GM12878 (cell line): Measurements from ENCODE around the gene PEF1. TPM values are rescaled to one million over a fixed set of nuclear protein-coding genes. Genes with fewer than 3 reads are reported as not detected.
A peak's percentile ranks its signal among the peaks of the same experiment; 100 is the strongest.

Experiments used
- BACH1 ChIP-seq: fragments of 450-650 bp; IDR thresholded peaks from 2 replicates; pipeline ENCODE4 v1.6.1; 2017; ENCODE audit warnings: mild to moderate bottlenecking, borderline replicate concordance
- BCLAF1 ChIP-seq: fragments of 450-650 bp; IDR thresholded peaks from 2 replicates; pipeline ENCODE4 v1.6.1; 2017; ENCODE audit warnings: antibody characterized with exemption, mild to moderate bottlenecking, moderate library complexity
- CEBPB ChIP-seq, 2 experiments: fragments of 150-350 bp in 1 of 2; IDR thresholded peaks; 2 replicates each; pipeline ENCODE4 v1.6.1; 2012 to 2014; ENCODE audit warnings: low read depth in 2 of 2, low read length in 2 of 2, borderline replicate concordance in 1 of 2, inconsistent platforms in 1 of 2
- EED ChIP-seq: sonication (generic); IDR thresholded peaks from 2 replicates; pipeline ENCODE4 v1.6.1; 2016; ENCODE audit warnings: antibody characterized with exemption, low read depth
- EP300 ChIP-seq, 2 experiments: fragments of 150-350 bp in 1 of 2; IDR thresholded peaks; 2 replicates each; pipeline ENCODE4 v1.6.1; 2011 to 2012; ENCODE audit warnings: low read depth in 2 of 2, low read length in 2 of 2, borderline replicate concordance in 1 of 2, improper control_type of control experiment in 1 of 2, inconsistent platforms in 1 of 2; ENCODE audit not compliant: control insufficient read depth in 1 of 2
- IRF4 ChIP-seq: IDR thresholded peaks from 2 replicates; pipeline ENCODE4 v1.6.1; 2011; ENCODE audit warnings: low read depth, low read length
- MEF2B ChIP-seq: fragments of 450-650 bp; IDR thresholded peaks from 2 replicates; pipeline ENCODE4 v1.6.1; 2018; ENCODE audit warnings: mild to moderate bottlenecking, moderate library complexity; ENCODE audit not compliant: partially characterized antibody, poor library complexity, severe bottlenecking
- MTA2 ChIP-seq: fragments of 450-650 bp; IDR thresholded peaks from 2 replicates; pipeline ENCODE4 v1.6.1; 2016; ENCODE audit warnings: low read depth, mild to moderate bottlenecking, moderate library complexity
- MTA3 ChIP-seq: IDR thresholded peaks from 2 replicates; pipeline ENCODE4 v1.6.1; 2012; ENCODE audit warnings: low read length, inconsistent platforms, borderline replicate concordance
- NR2C1 ChIP-seq: fragments of 450-650 bp; IDR thresholded peaks from 2 replicates; pipeline ENCODE4 v1.6.1; 2017; ENCODE audit warnings: antibody characterized with exemption, mild to moderate bottlenecking, moderate library complexity
- PAX8 ChIP-seq: fragments of 450-650 bp; IDR thresholded peaks from 2 replicates; pipeline ENCODE4 v1.6.1; 2017; ENCODE audit warnings: mild to moderate bottlenecking, moderate library complexity
- RB1 ChIP-seq: fragments of 450-650 bp; formaldehyde crosslinking; IDR thresholded peaks from 2 replicates; pipeline ENCODE4 v1.6.1; 2017; ENCODE audit warnings: mild to moderate bottlenecking, borderline replicate concordance
- RBBP5 ChIP-seq: fragments of 200-600 bp; sonication (generic); conservative IDR thresholded peaks from 2 replicates; pipeline ENCODE4 v1.6.1; 2016
- REST ChIP-seq: IDR thresholded peaks from 2 replicates; pipeline ENCODE4 v1.6.1; 2012; ENCODE audit warnings: mild to moderate bottlenecking, low read depth, low read length
- SIN3A ChIP-seq: IDR thresholded peaks from 2 replicates; pipeline ENCODE4 v1.6.1; 2012; ENCODE audit warnings: low read depth, low read length, improper control_type of control experiment
- TCF12 ChIP-seq: IDR thresholded peaks from 2 replicates; pipeline ENCODE4 v1.6.1; 2011; ENCODE audit warnings: low read depth, mild to moderate bottlenecking, low read length
- ZNF274 ChIP-seq: IDR thresholded peaks from one replicate; pipeline ENCODE4 v1.8.0; 2011; ENCODE audit not compliant: insufficient read length, insufficient read depth
- polyA plus RNA-seq, 11 experiments: library from polyadenylated mRNA; depleted of rRNA in 4 of 11; unstranded in 6 of 11; stranded (reverse) in 5 of 11; fragments of >200 nt; fragmentation: Nextera tagmentation in 4 of 11; fragmentation: Illumina TruSeq in 1 of 11; extraction: Ambion mirVana in 4 of 11; extraction: Trizol in 1 of 11; gene quantifications; 1 replicate in 1 of 11; 2 replicates in 10 of 11; pipeline versions ENCODE4 v1.2.1 to v1.2.3, GENCODE V29; 2011 to 2016; ENCODE audit warnings: inconsistent platforms in 2 of 11, missing spikeins in 2 of 11, low read depth in 1 of 11
- total RNA-seq, 4 experiments: library from RNA; depleted of rRNA in 3 of 4; stranded (reverse); fragments of >200 nt in 3 of 4; fragmentation: Illumina TruSeq in 1 of 4; extraction: Trizol in 1 of 4; gene quantifications; 2 replicates each; pipeline versions ENCODE4 v1.2.1 to v1.2.3, GENCODE V29; 2013 to 2021
- TF ChIP-seq, protein P1 (sequence below): IDR thresholded peaks from 2 replicates; pipeline ENCODE4 v1.6.1; 2012; ENCODE audit warnings: low read depth, low read length, improper control_type of control experiment
- TF ChIP-seq, protein P2 (sequence below): fragments of 450-650 bp; formaldehyde crosslinking; IDR thresholded peaks from 2 replicates; pipeline ENCODE4 v1.4.0; 2022; ENCODE audit warnings: mild to moderate bottlenecking, moderate library complexity

Gene PEF1
- total and polyA plus RNA-seq, 10 of the 15 experiments (the other 5 are each of a cell fraction or from before 2014, with no cell fraction given): 27.1 to 107 (median 79.0) TPM

DNA sequence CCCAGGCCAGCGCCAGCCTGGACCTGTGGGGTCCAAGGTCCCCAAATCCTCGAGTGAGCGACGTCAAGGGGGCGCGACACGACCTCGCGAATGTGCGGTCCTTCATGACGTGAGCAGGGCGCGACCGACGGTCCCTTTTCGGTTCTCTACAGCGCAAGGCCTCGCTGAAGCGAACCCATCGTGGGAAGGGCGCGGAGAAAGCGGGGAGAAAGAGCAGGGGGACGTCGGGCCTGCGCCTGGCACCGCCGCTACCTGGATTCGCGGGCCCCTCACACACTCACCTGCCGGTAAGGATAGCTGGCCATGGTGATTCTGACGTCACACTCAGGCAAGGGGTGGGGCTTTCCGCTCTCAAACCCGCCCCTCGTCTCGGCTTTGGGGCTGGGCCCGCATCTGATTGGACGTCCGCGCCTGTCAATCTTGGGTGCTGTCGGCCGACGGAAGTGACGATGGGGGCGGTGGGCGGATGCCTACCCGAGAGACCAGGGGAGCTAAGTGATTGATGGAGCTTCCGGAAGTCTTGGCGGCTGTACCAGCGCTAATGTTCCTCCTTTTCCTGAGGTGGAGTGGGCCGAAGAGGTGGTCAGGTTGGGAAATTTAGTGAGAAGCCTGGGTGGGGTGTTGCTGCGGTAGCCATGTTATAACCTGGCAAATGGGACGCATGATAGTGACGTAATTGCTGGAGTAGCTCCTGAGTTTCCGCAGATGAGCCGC, at the start of gene PEF1 (continued):
- TF ChIP-seq RB1 (peak; percentile 59; the same call in 1 of the 2 replicates), MTA2 (peak; percentile 33; the same call in 1 of the 2 replicates), MTA3 (no peak), MEF2B (no peak), EP300 (IDR thresholded peaks at IDR 0.05; ENCODE audit: borderline replicate concordance in 1 of 2, control insufficient read depth in 1 of 2, low read depth in 2 of 2, low read length in 2 of 2) (no peak), CEBPB (IDR thresholded peaks at IDR 0.05; ENCODE audit: borderline replicate concordance in 1 of 2, low read depth in 2 of 2, low read length in 2 of 2) (no peak), TCF12 (no peak), BCLAF1 (no peak), REST (no peak), ZNF274 (no peak), SIN3A (peak; percentile 61; the same call in 1 of the 2 replicates), BACH1 (peak; percentile 49; the same call in 1 of the 2 replicates), EED (peak; percentile 63; the same call in 1 of the 2 replicates), IRF4 (no peak), RBBP5 (no peak), NR2C1 (peak; percentile 90), PAX8 (no peak)
- TF ChIP-seq, protein P1, sequence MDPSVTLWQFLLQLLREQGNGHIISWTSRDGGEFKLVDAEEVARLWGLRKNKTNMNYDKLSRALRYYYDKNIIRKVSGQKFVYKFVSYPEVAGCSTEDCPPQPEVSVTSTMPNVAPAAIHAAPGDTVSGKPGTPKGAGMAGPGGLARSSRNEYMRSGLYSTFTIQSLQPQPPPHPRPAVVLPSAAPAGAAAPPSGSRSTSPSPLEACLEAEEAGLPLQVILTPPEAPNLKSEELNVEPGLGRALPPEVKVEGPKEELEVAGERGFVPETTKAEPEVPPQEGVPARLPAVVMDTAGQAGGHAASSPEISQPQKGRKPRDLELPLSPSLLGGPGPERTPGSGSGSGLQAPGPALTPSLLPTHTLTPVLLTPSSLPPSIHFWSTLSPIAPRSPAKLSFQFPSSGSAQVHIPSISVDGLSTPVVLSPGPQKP: peak; percentile 27; the same call in 1 of the 2 replicates
- TF ChIP-seq, protein P2, sequence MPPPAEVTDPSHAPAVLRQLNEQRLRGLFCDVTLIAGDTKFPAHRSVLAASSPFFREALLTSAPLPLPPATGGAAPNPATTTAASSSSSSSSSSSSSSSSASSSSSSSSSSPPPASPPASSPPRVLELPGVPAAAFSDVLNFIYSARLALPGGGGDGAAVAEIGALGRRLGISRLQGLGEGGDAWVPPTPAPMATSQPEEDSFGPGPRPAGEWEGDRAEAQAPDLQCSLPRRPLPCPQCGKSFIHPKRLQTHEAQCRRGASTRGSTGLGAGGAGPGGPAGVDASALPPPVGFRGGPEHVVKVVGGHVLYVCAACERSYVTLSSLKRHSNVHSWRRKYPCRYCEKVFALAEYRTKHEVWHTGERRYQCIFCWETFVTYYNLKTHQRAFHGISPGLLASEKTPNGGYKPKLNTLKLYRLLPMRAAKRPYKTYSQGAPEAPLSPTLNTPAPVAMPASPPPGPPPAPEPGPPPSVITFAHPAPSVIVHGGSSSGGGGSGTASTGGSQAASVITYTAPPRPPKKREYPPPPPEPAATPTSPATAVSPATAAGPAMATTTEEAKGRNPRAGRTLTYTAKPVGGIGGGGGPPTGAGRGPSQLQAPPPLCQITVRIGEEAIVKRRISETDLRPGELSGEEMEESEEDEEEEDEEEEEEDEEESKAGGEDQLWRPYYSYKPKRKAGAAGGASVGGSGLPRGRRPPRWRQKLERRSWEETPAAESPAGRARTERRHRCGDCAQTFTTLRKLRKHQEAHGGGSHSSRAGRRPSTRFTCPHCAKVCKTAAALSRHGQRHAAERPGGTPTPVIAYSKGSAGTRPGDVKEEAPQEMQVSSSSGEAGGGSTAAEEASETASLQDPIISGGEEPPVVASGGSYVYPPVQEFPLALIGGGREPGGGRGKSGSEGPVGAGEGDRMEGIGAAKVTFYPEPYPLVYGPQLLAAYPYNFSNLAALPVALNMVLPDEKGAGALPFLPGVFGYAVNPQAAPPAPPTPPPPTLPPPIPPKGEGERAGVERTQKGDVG: no peak
